ENCODE data around the gene GRIA1.

GRIA1 gene

DNA sequence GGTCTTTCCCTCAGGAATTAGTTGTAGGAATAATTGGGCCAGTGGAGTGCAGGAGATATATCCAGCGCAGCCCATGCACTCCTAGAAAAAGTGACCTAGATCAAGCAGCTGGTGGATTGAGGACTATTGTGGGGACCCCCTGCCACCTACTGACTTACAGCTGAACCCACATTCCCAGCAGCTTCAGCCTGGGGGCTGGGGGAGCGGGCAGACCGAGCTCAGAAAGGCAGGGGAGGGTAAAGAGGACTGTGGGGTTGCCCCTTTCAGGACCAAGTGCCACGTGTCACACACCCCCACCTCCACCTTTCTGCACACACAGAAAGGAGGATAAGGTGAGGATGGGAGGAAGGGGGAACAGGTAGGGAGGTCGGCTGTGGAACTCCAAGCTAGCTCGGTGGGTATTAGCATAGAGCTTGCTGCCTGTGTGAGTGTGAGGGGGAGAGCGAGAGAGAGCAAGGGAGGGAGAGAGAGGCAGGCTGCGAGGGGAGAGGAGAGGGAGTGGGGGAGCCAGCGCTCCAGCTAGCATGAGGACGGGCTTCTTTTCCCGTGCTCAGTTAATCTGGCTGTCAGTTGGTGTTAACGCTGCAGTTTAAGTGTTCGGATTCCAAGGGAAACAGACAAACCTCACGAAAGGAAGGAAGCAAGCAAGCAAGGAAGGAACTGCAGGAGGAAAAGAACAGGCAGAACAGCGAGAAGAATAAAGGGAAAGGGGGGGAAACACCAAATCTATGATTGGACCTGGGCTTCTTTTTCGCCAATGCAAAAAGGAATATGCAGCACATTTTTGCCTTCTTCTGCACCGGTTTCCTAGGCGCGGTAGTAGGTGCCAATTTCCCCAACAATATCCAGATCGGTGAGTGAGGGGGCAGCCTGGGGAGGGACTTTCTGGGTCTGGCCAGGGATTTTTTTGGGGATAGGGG lies at the start of gene GRIA1:
Gene GRIA1, plus strand, starts transcription at position 553 of the 920 bp plus-strand sequence.
- no peak for DNase-seq

DNA sequence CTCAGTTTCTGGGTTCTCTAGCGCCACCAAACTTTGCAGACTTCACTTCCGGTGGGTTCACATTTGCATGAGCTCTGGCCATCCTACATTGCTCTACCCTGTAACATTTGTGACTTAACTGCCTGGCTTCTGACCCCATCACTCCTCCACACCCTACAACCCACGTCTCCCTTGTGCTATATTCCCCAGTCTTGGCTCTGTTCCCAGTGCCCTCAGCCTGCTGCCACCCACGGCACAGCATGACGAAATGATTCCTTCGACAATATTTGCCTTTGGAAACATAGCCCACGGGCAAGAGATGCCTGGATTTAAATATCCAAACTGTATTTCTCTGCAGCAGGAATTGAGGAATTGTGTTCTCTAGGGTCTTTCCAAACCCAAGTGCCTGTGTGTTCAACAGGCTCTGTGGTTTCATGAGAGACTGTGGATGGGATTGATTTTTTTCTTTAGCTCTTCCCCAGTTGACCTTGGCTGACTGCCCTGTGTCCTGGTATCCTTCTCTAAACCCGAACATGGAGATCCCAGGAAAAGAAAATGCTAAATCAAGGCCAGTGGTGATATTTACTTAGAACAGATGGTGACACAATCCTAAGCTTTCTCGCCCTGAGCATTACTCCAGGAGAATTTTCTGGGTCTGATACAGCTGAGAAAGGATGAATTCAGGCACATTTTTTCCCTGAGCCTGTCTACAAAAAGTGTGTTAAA lies 44.4 kb upstream of the GRIA1 start:
- no peak for DNase-seq

DNA sequence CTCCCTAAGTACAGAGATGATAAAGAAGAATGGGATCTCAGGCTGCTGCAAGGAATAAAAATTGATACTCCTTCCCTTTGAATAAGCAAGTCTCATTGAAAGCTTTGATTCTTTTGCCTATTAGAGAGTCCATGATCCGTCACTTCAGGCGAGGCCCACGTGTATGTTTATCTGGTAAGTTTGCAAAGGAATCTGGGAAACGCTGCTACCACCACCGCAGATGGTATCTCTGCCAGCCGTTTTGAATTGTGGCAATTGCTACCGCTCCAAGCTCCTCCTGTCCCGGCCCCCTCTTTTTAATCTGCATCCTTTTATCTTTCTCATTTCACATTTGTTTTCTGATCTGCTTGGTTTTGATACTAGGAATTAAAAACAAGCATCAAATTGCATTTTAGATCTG lies 42.9 kb upstream of the GRIA1 start:
- no peak for DNase-seq

DNA sequence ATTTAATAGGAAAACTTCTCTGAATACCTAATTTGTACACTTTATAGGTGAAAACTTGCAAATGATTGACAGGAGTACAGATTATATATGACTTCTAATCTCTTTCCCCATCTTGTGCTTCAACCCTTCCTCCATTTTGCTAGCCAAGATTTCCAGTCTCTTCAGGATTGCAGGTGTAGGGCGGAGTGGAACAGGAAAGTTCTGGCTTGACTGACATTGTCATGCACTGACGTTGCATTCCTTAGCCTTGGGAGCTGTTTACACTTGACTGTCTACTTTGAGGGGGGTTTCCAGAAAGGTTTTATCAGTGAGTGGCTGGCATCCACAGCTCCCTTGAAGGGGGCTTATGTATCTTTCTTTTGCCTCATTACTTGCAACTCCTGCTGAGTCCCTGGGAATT lies 34.1 kb upstream of the GRIA1 start:
- DNase-seq, result no peak

DNA sequence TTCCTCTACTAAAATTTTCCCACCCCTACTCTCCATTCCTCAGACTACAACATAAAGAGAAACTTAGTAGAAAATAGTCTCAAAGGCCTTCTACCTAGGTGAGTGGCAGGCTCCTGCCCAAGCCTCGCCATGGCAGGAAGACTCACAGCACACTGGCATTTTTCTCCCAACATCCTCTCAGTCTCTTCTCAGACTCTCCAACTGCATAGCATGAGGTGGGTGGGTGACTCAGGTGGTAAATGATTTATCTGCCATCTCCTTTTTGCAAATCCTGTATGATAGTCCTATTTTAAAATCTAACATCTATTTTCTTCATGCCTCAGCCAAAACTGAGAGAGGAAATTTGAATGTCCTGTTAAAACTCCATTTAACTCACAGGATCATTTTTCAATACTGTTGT lies 33.5 kb upstream of the GRIA1 start:
- no peak for DNase-seq

DNA sequence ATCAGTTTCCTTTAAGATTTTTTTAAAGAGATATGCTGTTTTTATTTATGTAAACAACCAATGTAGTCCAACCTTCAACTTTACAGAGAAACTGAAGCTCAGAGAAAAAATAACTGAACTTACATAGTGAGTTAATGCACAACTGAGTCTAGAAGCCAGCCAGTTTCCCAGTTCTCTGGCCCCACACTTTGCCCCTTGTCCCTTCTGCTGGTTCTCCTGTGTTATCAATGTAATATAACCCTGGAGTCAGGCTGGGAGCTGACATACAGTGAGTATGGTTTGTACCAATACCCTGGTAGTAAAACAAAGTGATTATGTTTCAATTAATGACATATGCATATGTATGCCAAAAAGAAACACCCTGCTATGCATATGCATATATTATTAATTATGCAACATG lies 32.2 kb upstream of the GRIA1 start:
- DNase-seq, result no peak

DNA sequence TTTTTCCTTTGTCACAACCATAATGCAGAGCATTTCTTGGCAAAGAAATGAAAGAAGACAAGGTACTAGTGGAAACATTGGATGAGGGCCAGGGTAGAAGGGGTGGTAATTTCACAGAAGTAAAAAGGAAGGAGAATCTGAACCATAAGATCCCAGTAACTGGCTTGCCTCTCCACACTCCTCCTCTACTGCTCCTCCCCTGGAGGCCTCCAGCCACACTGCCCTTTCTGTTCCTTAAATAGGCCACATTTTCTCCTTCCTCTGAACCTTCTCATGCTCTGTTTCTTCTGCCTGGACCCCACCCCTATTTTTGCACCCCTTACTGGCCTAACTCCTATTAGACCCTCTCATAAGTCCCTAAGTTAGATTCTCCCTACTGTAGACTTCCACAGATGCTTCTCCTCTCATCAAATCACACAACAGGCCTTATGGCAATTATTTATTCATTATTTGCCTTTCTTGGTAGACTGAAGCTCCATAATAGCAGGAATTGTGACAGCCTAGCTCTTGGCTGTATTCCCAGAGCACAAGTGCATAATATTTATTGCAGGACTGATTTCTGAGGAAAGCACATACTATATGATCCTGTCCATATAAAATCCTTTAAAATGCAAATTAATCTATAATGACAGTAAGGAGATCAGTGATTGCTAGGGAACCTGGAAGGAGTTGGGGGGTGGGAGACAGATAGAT lies 31.3 kb upstream of the GRIA1 start:
- DNase-seq, result no peak

DNA sequence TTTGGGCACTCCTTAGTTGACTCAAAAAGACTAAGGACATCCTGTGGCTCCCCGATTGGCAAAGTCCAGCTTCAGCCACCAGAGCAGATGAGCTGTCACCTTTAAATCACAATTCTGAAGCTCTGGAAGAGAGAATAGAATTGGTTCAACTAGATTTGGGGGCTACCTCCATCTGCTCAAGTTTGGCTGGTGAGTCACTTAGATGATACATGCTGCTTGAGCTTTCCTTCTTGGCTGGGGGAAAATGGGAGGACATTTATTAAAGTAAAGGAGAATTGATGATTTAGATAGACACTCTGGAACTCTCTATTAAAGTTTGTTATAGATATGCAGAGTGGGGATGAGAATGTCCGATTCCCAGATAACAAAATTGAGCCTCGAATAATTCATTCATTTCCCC lies 30.0 kb upstream of the GRIA1 start:
- DNase-seq, result no peak

DNA sequence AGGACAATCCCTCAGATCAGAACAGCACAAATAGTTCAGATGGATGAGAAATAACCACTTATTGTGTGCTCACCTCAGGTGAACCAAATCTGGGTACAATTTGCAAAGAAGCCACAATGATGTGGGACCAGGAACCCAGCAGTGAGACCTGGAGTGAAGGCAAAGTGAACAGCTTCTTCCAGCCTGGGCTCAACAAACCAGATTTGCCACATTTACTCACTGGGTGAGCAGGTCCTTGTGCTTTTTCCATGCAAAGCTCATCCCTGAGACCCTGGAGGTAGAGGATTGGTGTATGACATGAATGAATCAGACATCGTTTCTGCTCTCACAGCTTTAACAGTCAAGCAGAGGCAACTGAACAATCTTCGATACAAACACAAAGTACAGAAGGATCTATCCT lies 29.1 kb upstream of the GRIA1 start:
- no peak for DNase-seq

DNA sequence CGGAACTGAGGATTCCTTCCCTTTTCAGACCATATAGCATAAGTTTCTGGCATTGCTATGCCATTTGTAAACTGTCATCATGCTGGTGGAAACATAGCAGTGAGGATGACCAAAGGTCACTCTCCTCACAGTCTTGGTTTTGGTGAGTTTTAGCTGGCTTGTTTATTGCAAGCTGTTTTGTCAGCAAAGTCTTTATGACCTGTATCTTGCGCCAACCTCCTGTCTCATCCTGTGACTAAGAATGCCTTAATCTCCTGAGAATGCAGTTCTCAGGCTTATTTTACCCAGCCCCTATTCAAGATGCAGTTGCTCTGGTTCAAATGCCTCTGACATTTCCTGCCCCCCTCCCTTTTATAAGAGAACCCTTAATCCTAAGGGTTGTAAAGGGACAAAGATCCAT lies 26.7 kb upstream of the GRIA1 start:
- DNase-seq, result no peak

DNA sequence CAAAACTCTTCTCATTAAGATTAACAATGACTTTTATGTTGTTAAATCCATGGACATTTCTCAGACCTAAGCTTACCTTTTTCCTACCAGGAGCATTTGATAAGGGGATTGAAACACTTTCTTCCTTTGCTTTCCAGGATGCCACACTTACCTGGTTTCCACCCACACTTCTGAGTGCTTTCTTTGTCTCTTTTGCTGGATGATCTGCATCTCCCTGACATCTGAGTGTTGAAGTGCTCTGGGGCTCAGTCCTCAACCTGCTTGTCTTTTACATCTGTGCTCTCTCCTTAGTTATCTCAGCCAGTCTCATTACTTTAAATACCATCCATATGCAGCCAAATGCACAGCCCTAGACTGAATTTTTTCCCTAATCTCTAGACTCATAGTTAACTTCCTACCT lies 22.9 kb upstream of the GRIA1 start:
- DNase-seq, result no peak

DNA sequence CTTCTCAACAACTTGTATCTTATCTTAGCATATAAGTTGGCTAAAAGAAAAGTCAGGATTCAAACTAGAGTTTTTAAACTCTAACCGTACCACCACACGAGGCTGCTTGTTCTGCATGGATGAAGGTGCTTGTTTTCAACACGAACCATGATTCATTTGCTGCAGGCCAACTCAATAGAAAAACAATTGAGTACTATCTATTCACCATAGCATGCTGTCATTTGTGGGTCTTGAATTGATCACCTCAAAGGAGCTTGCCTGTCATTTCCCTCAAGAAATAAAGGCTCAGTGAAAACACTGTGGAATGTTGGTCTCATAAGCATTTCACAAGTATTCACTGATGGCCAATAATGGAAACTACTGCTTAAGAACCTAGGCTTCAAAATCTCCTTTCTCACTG lies 21.0 kb upstream of the GRIA1 start:
- DNase-seq, result no peak

DNA sequence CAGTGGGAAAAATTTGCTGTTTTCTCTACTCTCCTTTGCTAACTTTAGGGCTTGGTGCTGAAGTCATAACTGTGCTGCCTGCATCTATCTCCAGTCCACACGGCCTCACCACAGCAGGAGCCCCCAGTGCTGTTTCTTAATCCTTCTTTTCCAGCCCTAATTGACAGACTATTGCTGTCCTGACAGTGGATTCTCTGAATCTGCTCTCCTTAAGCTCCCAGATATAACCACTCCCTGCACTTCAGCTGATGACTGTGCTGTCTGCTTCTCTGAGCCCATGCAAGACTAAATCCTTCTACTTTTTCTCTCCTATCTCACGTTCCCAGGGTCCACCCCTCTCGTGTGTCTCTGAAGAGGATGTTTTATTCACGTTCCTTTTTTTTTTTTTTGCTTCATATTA lies 19.7 kb upstream of the GRIA1 start:
- DNase-seq, result no peak

DNA sequence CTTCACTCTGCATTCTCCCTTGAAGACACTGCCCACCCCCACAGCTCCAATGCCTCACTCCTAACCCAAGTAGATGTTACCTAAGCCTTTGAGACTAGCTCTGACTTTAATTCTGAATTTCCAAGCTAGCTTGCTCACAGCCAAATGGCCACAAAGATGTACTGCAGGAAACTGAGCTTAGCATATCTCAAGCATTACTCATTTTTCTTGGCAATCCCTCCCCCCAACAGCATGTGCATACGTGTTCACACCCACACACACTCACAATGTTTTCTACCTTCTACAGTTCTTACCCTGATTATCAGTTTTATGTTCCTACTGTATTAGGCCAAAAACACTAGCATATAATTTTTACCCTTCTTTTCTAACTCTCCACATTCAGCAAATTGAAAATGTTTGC lies 13.7 kb upstream of the GRIA1 start:
- DNase-seq, result no peak

DNA sequence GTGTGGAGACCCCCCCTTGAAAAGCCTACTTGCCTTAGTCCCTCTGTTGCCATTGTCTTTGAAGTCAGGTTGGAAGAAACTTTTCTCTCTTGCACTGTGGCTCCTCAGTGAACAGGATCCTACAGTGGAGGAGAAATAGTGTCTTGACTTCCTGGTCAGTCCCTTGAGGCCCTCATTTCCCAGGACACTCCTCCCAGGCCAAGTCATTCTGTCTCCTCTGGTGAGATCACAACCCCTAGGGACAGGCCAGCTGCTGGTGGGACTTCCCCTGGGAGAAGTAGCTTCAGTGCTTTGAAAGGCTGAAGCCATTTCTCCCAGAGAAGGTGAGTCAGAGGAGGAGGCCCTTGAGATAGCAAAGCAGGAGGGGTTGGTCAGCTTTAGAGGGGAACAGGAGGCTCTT lies 10.1 kb upstream of the GRIA1 start:
- no peak for DNase-seq

DNA sequence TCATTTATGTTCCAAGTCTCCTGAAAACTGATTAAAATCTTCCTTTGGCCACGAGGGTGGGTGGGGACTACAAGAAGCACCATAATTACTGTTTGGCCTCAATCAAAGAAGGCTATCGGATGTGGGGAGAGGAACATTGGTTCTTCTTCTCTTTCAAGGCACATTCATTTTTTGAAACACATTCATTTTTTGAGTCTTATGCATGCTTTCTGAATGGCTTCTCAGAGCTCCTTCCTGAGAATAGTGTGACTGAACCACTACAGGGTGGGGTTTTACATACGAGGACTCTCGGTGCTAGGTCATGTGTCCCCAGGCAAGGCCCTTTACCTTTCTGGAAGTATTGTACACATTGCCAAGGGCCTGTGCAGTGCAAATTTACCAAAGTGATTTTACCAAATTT lies 7.0 kb upstream of the GRIA1 start:
- no peak for DNase-seq

DNA sequence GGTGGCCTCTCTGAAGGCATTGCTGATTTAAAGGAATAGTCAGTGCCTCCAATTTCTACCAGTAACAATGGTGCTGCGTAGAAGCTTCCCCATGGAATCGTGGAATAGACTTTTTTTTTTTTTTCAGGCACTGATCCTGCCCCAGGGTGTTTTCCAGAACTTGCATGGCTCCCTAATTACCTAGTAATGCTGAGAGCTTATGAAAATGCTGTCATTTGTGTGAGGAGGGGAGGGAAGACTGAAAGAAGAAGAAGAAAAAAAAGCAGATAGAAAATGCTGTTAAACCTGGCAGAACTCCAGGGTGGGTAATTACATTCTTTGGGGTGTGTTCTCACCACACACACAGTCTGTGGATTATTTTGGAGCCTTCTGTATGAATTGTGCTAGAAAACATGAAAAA lies 4.8 kb upstream of the GRIA1 start:
- DNase-seq, result no peak

DNA sequence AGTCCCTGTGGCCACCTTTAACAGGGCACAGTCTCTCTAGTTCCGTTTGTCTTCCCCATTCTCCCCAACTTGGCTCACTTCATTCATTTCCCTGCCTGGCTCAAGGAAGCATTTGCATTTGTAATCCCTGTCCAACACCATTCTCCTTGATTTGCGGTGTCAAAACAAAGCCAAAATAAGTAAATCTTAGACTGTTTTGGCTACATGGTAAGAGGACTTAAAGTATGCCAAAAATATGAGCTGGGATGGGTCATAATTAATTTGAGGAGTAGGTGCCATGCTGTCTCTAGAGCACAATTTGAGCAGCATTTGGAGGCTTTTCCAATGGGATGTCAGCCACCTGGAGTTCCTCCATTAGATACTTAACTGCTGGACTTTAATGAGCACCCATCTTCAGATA lies 3.7 kb upstream of the GRIA1 start:
- no peak for DNase-seq

DNA sequence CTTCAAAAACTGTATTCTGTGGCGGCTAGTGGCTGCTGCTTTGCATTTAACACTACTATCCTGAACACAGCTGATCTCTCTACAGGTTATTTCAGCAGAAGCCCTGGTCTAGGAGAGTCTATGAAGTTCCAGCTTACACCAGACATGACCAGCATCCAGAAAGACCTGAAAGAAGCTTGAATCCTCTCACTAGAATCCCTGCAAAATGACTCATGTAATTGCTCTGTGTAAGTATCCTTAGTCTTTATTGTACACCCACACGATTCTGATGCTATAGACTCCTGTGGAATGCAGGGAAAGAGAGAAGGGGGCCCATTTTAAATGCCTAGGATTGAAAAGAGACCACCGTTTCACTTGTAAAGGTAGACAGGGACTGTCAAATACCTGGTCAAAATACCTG lies 859 bp upstream of the GRIA1 start:
- DNase-seq, result no peak

DNA sequence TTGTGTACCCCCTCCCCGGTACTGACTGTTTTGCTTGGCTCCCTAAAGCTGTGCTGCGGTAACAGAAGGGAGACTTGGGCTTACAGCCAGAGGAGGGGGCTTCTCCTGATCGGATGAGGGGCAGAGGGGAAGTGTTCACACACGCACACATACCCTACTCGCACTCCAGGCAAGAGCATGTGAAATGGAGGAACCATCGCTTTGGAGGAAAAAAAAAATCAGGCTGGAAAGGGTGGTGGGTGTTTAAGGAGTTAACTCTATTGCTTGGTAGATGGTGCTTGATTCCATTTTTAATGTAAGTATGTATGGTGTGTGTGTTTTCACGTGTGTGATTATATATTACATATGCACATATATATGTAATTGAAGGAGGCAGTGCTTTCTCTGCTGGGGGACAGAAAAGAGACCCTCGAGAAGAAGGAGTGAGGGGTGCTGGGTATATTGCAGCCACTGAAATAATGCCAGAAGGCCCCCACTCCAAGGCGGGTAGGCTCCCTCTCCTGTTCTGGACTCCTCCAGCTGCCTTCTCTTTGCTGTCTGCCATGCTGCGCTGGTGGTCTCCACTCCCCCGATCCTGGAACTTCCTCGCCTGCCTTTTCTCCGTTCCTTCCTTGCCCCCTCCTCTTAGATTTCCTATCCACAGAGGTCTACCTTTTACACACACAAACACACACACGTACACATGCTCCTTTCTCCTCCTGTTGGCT lies 721 bp downstream of the GRIA1 start:
- no peak for DNase-seq

DNA sequence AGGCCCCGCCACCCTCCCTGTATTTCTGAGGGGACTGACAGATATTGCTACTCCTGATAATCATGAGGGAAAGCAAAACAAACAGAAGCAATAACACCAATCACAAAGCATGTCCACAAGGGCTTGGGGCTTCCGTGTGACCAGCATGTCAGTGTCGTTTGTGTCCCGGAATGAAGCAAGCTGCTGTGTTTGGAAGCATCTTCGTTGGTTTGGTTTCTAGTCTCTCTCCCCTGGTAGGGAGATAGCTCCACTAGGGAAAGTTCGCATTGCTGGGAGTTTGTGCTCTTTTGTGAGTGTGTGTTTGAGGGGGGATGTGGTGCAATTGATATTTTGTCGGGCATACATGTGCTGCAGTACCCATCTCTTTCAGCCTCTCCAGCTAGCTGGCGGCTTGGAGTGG lies 1.4 kb downstream of the GRIA1 start:
- no peak for DNase-seq

DNA sequence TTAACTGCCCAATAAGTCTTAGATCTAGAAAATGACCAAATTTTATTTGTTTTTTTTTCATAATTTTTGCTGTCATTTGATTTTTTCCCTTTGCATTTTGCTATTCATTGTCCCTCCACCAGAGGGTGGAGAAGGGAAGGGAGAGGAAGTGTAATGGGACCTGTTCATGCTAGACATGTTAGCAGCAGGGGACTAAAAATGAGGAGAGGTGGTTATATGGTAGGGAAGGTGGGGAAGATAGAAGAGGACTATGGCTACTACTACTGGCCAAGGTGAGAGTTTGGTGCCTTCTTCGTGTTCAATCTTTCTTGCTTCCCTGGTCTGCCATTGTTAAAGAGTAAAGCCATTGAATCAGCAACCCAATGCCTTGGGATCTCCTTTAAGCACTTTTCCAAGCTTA lies 6.4 kb downstream of the GRIA1 start:
- peak; percentile 19 for DNase-seq

DNA sequence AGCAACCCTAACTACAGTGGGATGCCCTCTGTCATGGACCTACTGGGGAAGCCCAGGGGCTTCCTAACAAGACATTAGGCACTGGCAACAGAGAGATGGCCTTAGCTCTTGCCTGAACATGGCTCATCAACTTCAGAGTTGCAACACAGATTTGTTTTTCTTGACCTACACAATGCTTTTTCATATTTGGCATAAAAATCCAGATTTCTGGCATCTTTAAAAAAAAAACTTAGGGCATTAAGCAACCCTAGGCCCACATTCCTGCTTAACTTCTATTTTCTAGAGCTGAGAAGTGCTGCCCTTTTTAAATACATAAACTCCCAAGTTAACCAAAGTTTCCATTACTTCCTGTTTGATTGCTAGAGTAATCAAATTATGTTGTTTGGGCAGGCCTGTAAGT lies 8.0 kb downstream of the GRIA1 start:
- DNase-seq, result no peak

Data from GDM1 (cell line).